ENCODE results near the gene CCDC85B. TPM values are rescaled to one million over a fixed set of nuclear protein-coding genes. Genes with fewer than 3 reads are reported as not detected.
"Not testable (repeated sequence)": the region's sequence is repeated elsewhere in the genome, so short reads cannot be mapped to it uniquely, and the experiment has no call there.

The CCDC85B gene
- total RNA-seq = 10.0 and 13.5 TPM in 2 replicates

DNA sequence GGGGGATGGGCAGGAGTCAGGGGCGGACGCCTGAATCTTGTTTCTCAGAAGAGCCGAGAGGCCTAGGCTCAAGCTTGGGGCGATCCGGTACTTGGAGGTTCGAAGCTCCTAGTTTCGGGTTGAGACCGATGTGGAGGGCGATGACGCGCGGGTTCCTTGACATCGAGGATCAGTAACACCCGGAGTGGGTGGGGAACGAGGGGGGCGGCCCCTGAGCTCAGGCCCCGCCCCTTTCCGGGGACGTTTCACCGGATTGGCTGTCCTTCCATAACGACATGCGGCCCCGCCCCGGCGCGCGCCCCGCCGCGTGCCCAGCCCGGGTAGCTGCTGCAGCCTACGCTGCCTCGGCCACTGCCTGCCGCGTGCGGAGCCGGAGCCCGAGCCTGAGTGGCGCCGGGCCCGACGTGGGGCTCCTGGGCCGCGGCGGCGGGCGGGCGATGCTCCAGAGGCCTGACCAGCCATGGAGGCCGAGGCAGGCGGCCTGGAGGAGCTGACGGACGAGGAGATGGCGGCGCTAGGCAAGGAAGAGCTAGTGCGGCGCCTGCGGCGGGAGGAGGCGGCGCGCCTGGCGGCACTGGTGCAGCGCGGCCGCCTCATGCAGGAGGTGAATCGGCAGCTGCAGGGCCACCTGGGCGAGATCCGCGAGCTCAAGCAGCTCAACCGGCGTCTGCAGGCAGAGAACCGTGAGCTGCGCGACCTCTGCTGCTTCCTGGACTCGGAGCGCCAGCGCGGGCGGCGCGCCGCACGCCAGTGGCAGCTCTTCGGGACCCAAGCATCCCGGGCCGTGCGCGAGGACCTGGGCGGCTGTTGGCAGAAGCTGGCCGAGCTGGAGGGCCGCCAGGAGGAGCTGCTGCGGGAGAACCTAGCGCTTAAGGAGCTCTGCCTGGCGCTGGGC, at the start of gene CCDC85B:
Gene CCDC85B, plus strand, starts transcription at position 350 of the 895 bp plus-strand sequence. Its CDS starts 111 bp downstream, at position 461.
- DNase-seq (ENCODE audit: low read depth) = peak; percentile 81

DNA sequence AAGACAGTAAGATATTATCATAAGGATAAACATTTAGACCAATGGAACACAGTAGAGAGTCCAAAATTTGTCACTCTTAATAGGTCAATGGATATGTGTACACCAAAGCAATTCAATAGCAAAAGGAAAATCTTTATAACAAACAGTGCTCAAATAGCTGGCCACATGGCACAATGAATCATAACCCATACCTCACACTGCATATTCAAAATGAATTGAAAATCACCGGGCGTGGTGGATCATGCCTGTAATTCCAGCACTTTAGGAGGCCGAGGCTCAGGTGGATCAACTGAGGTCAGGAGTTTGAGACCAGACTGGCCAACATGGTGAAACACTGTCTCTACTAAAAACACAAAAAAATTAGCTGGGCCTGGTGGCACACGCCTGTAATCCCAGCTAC, 48.3 kb upstream of the CCDC85B start:
- no peak for DNase-seq (ENCODE audit: low read depth)

DNA sequence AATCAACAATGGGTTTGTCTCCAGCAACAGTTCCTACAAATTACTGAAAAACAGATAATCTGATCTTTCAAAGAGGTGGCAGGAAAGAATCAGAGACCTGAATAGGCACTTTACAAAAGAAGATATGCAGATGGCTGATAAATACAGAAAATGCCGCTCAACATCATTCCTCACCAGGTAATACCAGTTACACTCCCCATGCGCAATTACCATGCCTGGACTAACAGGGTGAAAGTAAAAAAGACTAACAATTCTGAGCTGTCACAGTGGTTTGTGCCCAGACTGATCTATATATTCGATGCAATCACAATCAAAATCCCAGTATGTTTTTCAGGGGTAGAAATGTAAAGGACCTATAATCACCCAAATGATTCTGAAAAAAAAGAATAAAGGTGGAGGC, 46.7 kb upstream of the CCDC85B start:
- DNase-seq (ENCODE audit: low read depth) = no peak

DNA sequence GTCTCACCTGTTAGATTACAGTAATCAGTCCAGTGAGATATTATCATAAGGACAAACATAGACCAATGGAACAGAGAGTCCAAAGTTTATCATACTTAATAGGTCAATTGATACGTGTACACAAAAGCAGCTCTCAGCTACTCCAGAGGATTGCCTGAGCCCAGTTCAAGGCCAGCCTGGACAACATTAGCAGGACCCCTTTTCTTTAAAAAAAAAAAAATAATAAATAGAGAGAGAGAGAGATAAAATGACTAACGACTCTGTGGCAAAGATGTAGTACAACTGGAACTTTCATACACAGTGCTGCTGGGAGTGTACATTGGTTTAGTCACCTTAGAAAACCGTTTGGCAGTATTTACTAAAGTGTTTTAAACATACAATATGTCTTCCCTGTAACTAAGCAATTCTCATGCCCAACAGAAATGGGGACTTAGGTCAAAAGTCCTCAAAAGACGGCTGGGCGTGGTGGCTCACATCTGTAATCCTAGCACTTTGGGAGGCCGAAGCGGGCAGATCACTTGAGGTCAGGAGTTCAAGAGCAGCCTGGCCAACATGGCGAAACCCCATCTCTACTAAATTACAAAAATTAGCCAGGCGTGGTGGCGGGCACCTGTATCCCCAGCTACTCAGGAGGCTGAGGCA, 46.1 kb upstream of the CCDC85B start:
- no peak for DNase-seq (ENCODE audit: low read depth)

DNA sequence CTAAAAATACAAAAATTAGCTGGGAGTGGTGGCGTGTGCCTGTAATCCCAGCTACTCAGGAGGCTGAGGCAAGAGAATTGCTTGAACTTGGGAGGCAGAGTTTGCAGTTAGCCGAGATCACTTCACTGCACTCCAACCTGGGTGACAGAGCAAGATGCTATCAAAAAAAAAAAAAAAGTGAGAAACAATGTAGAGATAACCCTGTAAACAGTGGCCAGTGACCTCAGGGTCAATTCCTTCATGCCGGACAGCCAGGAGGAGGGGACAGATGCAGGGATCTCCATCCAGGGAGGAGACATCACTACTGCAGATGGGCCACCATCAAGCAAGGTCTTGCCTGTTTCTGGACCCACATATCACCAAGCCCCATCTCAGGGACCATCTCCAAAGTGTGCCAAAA, 42.7 kb upstream of the CCDC85B start:
- no peak for DNase-seq (ENCODE audit: low read depth)

DNA sequence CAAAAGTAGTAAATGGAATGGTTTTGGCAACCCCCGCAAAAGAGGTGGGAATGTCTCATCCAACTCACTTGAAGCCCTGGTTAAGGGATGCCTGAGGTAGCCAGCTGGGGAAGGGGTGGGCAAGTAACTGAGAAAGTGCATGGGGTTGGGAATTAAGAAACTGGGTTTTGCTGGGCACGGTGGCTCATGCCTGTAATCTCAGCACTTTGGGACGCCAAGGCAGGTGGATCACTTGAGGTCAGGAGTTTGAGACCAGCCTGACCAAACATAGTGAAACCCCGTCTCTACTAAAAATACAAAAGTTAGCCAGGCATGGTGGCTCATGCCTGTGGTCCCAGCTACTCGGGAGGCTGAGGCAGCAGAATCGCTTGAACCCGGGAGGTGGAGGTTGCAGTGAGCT, 41.8 kb upstream of the CCDC85B start:
- DNase-seq (ENCODE audit: low read depth) = not testable (repeated sequence)

DNA sequence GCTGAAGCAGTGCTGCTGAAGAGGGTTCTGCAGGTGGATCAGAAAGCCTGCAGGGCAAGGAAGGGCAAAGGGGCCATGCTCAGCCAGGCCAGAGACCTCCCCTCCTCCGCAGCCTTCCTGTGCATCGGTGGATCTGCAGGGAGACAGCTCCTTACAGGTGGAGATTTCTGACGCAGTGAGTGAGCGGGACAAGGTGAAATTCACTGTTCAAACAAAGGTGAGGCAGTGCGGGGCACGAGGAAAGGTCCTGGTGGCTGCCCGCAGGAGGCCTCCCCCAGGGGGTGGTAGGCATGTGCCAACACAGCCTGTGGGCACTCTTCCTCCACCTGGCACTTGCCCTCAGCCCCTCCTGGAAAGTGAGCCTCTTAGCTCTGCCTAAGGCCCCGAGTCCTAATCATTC, 41.1 kb upstream of the CCDC85B start:
- DNase-seq (ENCODE audit: low read depth) = no peak

DNA sequence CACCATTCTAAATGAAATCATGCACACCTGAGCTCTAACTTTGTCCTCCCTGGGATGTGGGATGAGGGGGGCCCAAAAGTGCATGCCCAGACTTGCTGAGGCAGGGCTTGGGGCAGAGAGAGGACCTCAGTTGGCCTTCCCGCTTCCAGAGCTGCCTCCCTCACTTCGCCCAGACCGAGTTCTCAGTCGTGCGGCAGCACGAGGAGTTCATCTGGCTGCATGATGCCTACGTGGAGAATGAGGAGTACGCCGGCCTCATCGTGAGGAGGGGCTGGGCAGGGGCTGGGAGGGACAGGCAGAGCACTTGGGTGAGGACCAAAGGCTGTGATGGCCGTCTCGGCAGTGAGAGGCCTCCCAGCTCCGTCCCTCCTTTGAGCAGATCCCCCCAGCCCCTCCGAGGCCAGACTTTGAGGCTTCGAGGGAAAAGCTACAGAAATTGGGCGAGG, 40.7 kb upstream of the CCDC85B start:
- DNase-seq (ENCODE audit: low read depth) = no peak

DNA sequence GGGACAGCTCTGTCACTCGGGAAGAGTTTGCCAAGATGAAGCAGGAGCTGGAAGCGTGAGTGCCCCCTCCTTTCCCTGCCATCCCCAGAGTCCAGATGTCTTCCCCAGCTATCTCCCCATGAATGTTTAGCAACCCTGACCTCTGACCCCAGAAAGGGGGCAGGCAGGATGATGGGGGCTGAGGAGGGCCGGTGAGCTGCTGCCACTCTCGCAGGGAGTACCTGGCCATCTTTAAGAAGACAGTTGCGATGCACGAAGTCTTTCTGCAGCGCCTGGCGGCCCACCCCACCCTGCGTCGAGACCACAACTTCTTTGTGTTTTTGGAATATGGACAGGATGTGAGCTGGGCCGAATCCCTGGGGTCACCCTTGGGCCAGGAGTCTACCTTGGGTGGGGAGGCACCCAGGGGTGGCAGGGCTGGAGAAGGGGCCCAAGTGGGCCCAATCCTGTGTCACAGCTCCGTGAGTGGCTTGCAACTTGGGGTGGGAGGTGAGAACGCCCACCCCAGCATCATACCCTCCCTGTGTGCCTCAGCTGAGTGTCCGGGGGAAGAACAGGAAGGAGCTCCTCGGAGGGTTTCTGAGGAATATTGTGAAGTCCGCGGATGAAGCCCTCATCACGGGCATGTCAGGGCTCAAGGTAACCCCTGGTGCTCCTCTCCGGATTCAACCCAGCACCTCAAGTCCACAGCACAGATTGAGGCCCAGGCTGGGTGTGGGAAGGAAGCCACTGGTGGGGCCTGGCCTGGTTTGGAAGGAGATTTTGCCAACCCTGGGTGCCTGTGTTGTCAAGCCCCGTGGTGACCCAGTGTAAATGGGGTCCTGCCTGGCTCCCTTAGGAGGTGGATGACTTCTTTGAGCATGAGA, 40.0 kb upstream of the CCDC85B start:
- DNase-seq (ENCODE audit: low read depth) = no peak

DNA sequence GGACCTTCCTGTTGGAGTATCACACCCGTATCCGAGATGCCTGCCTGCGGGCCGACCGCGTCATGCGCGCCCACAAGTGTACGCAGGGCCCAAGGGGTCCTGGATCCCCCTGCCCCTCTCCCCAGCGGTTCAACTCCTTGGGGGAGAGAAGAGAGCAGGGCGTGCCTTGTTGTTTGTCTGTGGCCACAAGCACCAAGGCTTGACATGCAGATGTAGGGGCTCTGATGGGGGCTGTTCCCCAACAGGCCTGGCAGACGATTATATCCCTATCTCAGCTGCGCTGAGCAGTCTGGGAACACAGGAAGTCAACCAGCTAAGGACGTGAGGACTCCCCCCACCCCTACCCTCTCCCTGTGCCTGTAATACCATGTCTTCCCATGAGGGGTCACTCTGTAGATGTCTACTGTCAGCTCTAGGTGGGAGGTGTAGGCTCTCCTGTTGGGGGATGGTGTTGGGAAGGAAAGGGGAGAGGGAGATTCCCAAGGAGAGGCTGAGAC, 39.3 kb upstream of the CCDC85B start:
- no peak for DNase-seq (ENCODE audit: low read depth)

DNA sequence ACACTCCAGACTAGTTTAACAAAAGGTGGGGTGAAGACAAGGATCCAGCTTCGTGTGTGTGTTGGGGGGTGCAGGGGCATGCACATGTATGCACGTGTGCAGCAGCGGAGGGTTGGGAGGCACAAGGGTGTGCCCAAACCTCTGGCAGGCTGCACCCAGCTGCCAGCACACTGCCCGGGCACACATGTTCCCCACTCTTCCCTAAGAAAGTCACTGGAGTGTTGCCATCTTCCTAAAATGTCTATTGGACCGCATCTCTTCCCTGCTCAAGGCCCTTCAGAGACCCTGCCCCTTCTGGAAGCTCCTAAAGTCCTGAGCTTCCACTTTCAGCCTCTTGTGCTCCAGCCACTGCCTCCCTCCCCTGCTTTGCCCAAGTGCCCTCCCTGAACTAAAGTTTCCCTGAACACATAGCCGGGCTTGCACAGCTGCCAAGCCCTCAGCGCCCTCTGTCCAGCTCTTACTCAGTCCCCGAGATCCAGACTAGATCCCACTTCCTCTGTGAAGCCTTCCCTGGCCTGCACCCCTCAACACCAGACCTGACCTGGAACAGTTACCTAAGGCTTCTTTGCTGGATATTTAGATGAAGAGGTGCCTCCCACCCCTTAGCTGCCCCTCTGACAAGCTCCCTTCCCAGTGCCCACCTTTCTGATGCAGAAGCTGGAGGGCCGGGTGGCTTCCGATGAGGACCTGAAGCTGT, 38.5 kb upstream of the CCDC85B start:
- DNase-seq (ENCODE audit: low read depth) = no peak

DNA sequence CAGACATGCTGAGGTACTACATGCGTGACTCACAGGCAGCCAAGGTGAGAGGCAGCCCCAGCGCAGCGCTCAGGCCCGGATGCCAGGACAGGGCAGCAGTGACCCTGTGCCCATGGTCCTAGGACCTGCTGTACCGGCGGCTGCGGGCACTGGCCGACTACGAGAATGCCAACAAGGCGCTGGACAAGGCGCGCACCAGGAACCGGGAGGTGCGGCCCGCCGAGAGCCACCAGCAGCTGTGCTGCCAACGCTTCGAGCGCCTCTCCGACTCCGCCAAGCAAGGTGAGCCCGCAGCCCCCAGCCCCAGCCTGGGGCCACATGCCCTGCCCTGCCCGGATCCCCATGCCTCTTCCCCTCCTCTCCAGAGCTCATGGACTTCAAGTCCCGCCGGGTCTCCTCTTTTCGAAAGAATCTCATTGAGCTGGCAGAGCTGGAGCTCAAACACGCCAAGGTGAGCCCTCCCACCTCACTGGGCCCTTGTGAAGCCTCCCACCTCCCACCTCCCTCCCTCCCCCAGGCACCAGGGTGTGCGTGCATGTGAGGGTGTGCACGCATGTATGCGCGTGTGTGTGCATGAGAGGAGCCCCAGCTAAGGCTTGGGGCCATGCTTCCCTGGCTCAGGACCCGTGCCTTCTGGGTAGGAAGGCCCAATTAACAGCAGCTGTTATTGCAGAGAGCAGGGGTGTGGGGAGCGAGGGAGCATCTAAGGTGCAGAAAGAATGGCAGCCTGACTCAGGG, 37.8 kb upstream of the CCDC85B start:
- DNase-seq (ENCODE audit: low read depth) = no peak

DNA sequence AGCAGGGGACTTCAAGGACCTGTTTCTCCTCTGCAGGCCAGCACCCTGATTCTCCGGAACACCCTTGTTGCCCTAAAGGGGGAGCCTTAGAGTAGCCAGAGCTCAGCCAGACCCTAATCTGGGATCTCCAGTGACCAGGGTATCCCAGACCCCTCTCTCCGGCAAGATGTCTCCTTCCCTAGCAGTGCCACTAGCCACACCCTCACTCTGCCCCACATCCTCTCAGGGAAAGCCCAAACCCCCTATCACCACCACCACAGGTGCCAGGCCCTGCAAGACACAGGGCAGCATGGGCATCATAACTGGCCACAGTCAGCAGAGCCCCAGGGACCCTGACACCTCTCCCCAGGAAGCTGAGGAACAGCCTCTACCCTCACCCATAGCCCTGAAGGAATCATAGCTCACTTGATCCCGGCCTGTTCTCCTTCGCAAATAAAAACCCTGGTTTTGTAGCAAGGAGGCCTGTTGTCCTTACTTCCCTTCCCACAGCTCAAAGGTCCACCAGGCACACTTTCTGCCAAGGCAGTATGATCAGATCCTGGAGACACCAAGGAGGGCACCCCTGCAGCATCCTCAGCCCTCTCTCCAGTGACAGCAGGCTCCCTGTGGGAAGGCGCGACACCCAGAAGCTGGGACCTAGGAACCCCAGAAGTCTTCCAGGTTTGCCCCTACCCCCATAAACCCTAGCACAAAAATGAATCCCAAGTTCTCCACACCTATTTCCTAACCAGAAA, 37.1 kb upstream of the CCDC85B start:
- no peak for DNase-seq (ENCODE audit: low read depth)

DNA sequence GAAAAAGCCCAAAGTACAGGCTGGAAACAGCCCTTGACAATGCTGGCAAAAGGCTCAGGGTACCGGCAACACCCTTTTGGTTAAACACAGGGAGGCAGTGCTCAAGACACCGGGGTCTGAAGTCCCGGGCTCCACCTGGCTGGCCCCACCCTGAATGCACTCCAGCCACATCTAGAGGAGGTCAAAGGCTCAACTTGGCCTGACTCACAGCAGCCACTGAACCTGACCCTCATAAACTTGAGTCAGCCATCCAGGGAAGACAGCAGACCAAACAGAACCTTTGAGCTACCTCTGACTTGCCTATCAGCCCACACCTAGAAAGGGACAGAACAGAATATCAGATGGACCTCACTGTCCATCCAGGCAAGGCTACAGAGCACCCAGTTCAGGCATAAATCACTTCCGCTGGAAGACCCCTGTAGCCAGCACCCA, 36.3 kb upstream of the CCDC85B start:
- DNase-seq (ENCODE audit: low read depth) = no peak

DNA sequence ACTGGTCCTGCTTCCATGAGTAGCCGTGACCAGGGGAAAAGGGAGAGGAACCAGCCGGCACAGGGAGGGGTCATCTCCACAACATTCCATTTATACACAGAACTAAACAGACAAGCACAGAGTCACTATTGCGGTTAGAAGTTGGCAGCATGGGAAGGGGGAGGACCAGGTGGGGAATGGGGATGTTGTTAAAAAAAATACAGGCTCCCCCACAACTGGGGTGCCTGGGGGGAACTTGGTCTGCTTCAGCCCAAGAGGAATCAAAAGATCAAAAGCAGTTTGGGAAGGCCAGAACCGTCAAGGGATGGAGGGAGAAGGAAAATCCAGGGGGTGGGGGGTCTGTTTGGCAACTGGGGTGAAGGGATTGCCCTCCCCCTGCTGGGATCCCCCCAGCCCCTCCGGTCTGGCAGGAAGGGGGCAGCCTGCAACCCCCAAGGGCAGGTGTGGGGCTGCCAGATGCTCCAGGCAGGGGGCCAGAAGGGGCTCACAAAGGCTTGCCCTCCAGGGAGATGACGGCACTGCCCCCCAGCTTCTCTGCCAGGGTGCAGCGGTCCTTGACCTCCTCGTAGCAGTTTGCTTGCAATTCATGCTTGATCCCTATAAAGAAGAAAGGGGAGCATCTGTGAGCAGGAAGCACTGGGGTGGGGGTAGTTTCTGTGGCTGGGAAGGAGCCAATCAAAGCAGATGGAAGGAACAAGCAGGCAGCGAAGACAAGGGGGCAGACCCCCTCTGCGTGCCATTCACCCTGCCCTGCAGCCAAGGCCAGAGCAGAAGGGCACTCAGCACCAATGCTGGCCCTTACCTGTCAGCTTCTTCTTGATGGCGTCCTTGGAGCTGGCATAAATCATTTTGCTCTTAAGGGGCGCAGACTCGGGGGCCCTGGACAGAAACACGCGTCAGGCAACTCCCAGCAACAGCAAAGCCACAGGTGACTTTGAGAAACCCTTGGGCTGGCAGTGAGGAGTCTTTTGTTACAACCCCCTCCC, 35.3 kb upstream of the CCDC85B start:
- no peak for DNase-seq (ENCODE audit: low read depth)

DNA sequence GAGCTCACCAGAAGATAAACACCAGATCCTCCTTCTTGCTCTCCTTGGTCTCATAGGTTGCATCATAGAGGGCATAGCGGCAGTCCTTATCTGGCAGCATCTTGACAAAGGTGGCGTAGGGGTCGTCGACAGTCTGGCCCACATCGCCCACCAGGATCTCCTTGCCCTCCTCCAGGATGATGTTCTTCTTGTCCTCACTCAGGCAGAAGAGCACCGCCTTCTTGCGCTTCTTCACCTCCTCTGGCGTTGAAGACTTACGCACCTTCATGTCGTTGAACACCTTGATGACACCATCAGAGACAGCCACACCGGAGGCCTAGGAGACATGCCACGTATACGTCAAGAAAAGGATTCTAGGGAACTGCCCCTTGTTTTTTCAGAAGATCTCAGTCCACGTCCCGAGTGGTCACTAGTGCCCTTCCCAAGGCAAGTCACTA, 34.5 kb upstream of the CCDC85B start:
- no peak for DNase-seq (ENCODE audit: low read depth)

DNA sequence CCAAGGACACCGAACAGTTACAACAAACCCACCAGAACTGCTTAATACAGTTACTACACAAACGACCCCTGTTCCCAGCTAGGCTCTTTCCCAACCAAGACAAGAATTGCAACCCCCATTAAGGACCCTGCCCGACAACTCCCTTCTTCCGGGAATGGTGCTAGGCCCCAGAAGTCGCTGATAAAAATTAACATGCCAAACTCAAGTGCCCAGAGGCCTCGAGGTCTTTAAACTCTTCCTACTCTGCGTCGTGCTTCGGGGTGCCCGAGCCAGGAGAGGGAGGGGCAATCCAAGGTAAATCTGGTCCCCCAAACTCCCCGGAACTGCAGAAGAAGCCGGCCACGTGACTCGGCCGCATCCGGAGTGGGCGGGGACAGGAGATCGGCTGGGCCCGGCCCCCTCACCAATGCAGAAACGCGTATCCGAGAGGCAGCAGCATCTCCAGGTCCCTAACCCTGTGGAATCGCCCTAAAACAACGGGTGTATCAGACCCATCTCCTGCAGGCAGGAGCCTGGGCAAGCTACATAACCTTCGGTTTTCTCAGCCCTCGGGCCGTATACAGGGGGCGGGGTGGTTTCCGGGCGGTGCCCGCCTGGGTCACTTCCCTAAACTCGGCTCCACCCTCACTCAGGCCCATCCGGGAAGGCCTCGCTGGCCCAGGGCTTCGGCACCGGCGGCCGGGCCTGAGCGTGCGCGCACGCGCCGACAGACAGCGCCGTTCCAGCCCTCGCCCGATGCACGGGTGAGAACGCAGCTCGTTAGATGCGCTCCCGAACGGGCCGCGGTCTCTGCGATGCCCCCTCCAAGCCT, 33.6 kb upstream of the CCDC85B start:
- peak; percentile 35 for DNase-seq (ENCODE audit: low read depth)

DNA sequence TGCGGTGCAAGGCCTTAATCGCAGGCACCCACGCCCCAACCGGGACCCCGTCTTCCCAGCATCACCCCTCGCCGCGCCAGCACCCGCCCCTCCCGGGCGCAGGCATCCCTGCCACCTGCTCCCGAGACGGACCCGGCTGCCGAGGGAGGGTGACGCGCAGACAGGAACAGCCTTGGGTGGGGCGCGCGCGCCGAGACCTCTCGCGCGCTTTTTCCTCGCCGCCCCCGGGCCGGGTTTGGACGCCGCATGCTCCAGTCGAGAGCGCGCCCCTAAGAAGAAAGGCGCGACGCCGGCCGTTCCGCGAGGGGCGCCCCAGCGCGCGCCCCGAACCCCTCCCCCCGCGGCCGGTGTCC, 33.0 kb upstream of the CCDC85B start:
- DNase-seq (ENCODE audit: low read depth) = no peak
